ENCODE measurements around the gene RPL35A. TPM values are rescaled to one million over a fixed set of nuclear protein-coding genes. Genes with fewer than 3 reads are reported as not detected.

Gene RPL35A
- polyA plus RNA-seq (2011; rRNA removed) (749 and 930 TPM in 2 replicates), polyA plus RNA-seq (2017; fragmentation: RNase III; extraction: RNeasy Plus Mini Kit Qiagen cat#74134 plus additional on column Dnase treatment) (976 to 1,092 TPM (median 1,060 TPM) in 3 replicates), polyA minus RNA-seq (2011; rRNA and poly(A)+ RNA removed) (64.1 and 65.5 TPM in 2 replicates)
- 392 and 443 TPM in 2 replicates for polyA plus RNA-seq (2012; cell fraction: cytosol; rRNA removed)
- 70.7 and 150 TPM in 2 replicates for polyA plus RNA-seq (2012; cell fraction: nucleus; rRNA removed)

GRCh38 chr3:197949778-197950676 is at the start of gene RPL35A:
Gene RPL35A (plus strand): TSS chr3:197950190. CDS start chr3:197950968, 778 bp downstream.
- POLR2A ChIA-PET = interaction anchor here (1.3 kb wide), 1 partner anchor 8 kb away, joined by 4 read pairs; no protein-coding TSS in a partner anchor
- DNase-seq (ENCODE audit: low read depth in 1 of 2, low spot score in 1 of 2) (peak; percentile 78 to 94), FAIRE-seq (no peak), ATAC-seq (peak; percentile 93 to 94)
- Histone ChIP-seq H3K4me2 (peak within 1 kb of the TSS; percentile 96), H3K9me3 (no peaks in the 10 kb centered on the region), H3K4me3 (peak within 1 kb of the TSS; percentile 86), H3K4me1 (peaks cover 31% of the 10 kb centered on the region), H3K27ac (peak within 1 kb of the TSS; percentile 88 to 96)
- WGBS (ENCODE audit: missing lambda C conversion rate) = 2% methylated on average over 36 of the region's 36 CpGs
- TF ChIP-seq ZFP36 (IDR thresholded peaks at IDR 0.05; ENCODE audit: borderline replicate concordance, partially characterized antibody) = no peak
- TF ChIP-seq, protein P1, sequence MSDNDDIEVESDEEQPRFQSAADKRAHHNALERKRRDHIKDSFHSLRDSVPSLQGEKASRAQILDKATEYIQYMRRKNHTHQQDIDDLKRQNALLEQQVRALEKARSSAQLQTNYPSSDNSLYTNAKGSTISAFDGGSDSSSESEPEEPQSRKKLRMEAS (IDR thresholded peaks at IDR 0.05) = peak; percentile 87
- peak; percentile 92 for TF ChIP-seq MYC (IDR thresholded peaks at IDR 0.05; ENCODE audit: borderline replicate concordance, low read length)
- peak; percentile 71 for TF ChIP-seq POLR2A (IDR thresholded peaks at IDR 0.05; ENCODE audit: low read length)
- TF ChIP-seq BCL3 (IDR thresholded peaks at IDR 0.05) = peak; percentile 83; the same call in 2 of the 3 replicates
- TF ChIP-seq CHD2 (IDR thresholded peaks at IDR 0.05; ENCODE audit: low read length, partially characterized antibody) = no peak
- TF ChIP-seq PHF8 (IDR thresholded peaks at IDR 0.05; ENCODE audit: borderline replicate concordance, low read depth) = peak; percentile 73
- TF ChIP-seq, protein P2, sequence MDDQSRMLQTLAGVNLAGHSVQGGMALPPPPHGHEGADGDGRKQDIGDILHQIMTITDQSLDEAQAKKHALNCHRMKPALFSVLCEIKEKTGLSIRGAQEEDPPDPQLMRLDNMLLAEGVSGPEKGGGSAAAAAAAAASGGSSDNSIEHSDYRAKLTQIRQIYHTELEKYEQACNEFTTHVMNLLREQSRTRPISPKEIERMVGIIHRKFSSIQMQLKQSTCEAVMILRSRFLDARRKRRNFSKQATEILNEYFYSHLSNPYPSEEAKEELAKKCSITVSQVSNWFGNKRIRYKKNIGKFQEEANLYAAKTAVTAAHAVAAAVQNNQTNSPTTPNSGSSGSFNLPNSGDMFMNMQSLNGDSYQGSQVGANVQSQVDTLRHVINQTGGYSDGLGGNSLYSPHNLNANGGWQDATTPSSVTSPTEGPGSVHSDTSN (IDR thresholded peaks at IDR 0.05) = 0 out of 2 replicates have a peak, but pooled peaks have one; percentile 22
- TF ChIP-seq HOXB13 (CRISPR knock-in tag; IDR thresholded peaks at IDR 0.05; ENCODE audit: low read depth) = no peak
- 0 out of 2 replicates have a peak, but pooled peaks have one; percentile 61 for TF ChIP-seq HOXB5 (CRISPR knock-in tag; IDR thresholded peaks at IDR 0.05)
- peak; percentile 89 for TF ChIP-seq E2F6 (IDR thresholded peaks at IDR 0.05; ENCODE audit: borderline replicate concordance, low read depth)
- peak; percentile 62; the same call in 1 of the 2 replicates for TF ChIP-seq RFX5 (IDR thresholded peaks at IDR 0.05)
- TF ChIP-seq JUNB (IDR thresholded peaks at IDR 0.05) = no peak
- TF ChIP-seq JUN (IDR thresholded peaks at IDR 0.05) = peak; percentile 82 to 92; a peak in 4 of 5 replicates
- CTCF ChIA-PET = interaction anchor here (1.0 kb wide), 1 partner anchor 44 kb away, joined by 3 read pairs; no protein-coding TSS in a partner anchor

DNA sequence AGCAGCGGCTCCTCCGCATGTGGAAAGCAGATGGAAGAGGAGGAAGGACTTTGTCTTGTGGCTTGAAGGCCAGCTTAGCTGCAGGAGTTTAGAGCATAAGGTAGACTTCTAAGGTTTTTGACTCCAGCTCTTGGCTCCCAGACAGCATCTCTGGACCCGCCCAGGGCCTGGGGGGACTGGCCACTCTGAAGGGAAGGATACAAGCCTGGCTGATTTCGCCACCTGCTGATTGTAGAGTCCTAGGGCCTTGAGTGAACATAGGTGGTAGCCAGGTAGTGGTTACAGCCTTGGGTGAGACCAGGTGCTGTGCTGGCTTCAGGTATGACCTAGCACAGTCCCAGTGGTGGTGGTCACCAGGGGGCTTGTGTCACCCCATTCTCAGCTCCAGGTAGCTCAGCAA is 48.4 kb upstream of the RPL35A start:
- CTCF ChIA-PET = interaction anchor here (1.5 kb wide), 1 partner anchor 41 kb away, joined by 4 read pairs; no protein-coding TSS in a partner anchor
- DNase-seq (ENCODE audit: low read depth in 1 of 2, low spot score in 1 of 2) = no peak
- TF ChIP-seq EHF (CRISPR knock-in tag; IDR thresholded peaks at IDR 0.05) (no peak), ZSCAN20 (CRISPR knock-in tag; IDR thresholded peaks at IDR 0.05) (no peak), ZFP36 (IDR thresholded peaks at IDR 0.05; ENCODE audit: borderline replicate concordance, partially characterized antibody) (no peak), ZNF302 (CRISPR knock-in tag; IDR thresholded peaks at IDR 0.05) (no peak), GATA3 (IDR thresholded peaks at IDR 0.05; ENCODE audit: borderline replicate concordance) (no peak), ESRRA (IDR thresholded peaks at IDR 0.05; ENCODE audit: borderline replicate concordance, low read length) (no peak), NR3C1 (IDR thresholded peaks at IDR 0.05) (no peak), ZC3H11A (IDR thresholded peaks at IDR 0.05) (no peak), POLR2AphosphoS2 (conservative IDR thresholded peaks at IDR 0.05; ENCODE audit: low read length) (no peak), RFX5 (IDR thresholded peaks at IDR 0.05) (no peak), MAFK (IDR thresholded peaks at IDR 0.05; ENCODE audit: partially characterized antibody) (no peak), ELK1 (IDR thresholded peaks at IDR 0.05; ENCODE audit: low read depth, low read length) (no peak), NPAS2 (CRISPR knock-in tag; IDR thresholded peaks at IDR 0.05; ENCODE audit: borderline replicate concordance) (no peak), TFCP2L1 (CRISPR knock-in tag; IDR thresholded peaks at IDR 0.05) (no peak), RAD21 (conservative IDR thresholded peaks at IDR 0.05 in 1 of 2, IDR thresholded peaks at IDR 0.05 in 1 of 2) (no peak), HOXA7 (CRISPR knock-in tag; IDR thresholded peaks at IDR 0.05) (no peak), MYC (IDR thresholded peaks at IDR 0.05; ENCODE audit: borderline replicate concordance, low read length) (no peak)
- TF ChIP-seq, protein P3, sequence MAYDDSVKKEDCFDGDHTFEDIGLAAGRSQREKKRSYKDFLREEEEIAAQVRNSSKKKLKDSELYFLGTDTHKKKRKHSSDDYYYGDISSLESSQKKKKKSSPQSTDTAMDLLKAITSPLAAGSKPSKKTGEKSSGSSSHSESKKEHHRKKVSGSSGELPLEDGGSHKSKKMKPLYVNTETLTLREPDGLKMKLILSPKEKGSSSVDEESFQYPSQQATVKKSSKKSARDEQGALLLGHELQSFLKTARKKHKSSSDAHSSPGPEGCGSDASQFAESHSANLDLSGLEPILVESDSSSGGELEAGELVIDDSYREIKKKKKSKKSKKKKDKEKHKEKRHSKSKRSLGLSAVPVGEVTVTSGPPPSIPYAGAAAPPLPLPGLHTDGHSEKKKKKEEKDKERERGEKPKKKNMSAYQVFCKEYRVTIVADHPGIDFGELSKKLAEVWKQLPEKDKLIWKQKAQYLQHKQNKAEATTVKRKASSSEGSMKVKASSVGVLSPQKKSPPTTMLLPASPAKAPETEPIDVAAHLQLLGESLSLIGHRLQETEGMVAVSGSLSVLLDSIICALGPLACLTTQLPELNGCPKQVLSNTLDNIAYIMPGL (CRISPR knock-in tag; IDR thresholded peaks at IDR 0.05; ENCODE audit: borderline replicate concordance) = no peak
- H3K27ac ChIP-seq = no peak overlapping the region
- no peak for FAIRE-seq
- WGBS (ENCODE audit: missing lambda C conversion rate) = 93% methylated on average over 2 of the region's 4 CpGs
- H3K9me3 ChIP-seq = no peaks in the 10 kb centered on the region
- no peak for ATAC-seq
- H3K4me2 ChIP-seq = no peak overlapping the region
- H3K4me3 ChIP-seq = no peak overlapping the region
- POLR2A ChIA-PET = no interaction called here
- no peaks in the 10 kb centered on the region for H3K4me1 ChIP-seq
